GM18520 (cell line): ENCODE results near the gene ZC3H7B.
A peak's percentile ranks its signal among the peaks of the same experiment; 100 is the strongest.
"Not testable (repeated sequence)": the region's sequence is repeated elsewhere in the genome, so short reads cannot be mapped to it uniquely, and the experiment has no call there.

Source experiments
- ATAC-seq: cut with Tn5 transposase; IDR thresholded peaks from one replicate; pipeline ENCODE4 v1.9.1; 2021; ENCODE audit not compliant: unreplicated experiment

Gene ZC3H7B, protein sequence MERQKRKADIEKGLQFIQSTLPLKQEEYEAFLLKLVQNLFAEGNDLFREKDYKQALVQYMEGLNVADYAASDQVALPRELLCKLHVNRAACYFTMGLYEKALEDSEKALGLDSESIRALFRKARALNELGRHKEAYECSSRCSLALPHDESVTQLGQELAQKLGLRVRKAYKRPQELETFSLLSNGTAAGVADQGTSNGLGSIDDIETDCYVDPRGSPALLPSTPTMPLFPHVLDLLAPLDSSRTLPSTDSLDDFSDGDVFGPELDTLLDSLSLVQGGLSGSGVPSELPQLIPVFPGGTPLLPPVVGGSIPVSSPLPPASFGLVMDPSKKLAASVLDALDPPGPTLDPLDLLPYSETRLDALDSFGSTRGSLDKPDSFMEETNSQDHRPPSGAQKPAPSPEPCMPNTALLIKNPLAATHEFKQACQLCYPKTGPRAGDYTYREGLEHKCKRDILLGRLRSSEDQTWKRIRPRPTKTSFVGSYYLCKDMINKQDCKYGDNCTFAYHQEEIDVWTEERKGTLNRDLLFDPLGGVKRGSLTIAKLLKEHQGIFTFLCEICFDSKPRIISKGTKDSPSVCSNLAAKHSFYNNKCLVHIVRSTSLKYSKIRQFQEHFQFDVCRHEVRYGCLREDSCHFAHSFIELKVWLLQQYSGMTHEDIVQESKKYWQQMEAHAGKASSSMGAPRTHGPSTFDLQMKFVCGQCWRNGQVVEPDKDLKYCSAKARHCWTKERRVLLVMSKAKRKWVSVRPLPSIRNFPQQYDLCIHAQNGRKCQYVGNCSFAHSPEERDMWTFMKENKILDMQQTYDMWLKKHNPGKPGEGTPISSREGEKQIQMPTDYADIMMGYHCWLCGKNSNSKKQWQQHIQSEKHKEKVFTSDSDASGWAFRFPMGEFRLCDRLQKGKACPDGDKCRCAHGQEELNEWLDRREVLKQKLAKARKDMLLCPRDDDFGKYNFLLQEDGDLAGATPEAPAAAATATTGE

DNA sequence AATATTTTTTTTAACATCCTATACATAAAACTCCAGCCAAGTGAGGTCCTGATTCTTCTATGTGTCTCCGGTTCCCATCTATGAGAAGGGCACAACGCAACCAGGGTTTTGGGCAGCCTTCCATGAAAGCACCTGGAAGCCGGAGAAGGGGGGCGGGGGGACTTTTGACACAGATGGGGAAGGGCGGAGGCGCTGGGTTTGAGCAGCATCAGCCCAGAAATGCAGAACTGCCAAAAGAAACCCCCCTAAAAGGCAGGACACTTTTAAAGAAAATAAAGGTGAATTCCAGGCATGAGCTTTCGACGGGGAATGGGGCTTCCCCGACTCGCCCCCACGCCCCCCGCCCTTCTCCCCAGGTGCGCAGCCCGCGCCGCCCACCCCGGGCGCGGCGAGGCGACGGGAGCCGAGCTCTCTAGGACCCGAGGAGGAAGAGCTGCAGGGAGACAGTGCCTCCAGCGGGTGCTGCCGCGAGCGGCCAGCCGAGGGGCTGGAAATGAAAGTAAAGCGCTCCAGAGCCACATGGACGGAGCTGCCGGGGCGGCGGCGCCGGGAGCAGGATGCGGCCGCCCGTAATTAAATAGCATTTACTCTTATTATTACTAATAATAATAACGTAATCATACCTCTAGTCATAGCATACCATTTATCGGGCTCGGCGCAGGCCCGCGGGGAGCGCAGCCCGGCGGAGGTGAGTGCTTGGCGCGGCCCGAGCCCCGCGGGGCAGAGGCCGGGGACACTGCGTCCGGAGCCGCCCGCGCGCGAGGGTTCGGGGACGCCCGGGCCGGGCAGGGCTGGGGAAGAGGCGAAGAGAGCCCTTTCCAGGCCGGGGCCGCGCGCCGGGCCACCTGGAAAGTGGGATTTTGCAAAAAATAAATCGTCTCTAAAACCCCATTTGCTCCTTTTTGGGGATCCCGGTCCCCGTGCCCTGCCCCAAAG lies at the start of gene ZC3H7B:
Gene ZC3H7B, plus strand, starts transcription at position 441 of the 936 bp plus-strand sequence. CDS start 19,136 bp downstream, outside the sequence.
- ATAC-seq: peak; percentile 85

- ATAC-seq: no peak
Measured at GRCh38 chr22:41252365-41252764, 49.0 kb upstream of the ZC3H7B start.

DNA sequence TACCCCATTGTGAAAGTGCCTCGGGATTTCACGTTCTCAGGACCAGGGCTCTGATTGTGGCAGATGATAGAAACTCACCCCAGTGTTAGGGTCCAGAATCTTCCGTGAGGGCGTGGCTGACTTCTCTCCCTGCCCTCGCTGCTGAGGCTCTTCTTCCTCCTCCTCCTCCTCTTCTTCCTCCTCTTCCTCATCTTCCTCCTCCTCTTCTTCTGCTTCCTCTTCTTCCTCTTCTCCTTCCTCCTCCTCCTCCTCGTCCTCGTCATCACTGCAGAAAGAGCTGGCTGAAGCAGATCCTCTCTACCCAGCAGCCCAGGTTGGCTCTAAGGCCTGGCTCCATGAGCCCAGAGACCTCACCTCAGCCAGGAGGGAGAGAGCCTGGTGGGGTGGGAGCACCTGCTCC lies 47.1 kb upstream of the ZC3H7B start:
- ATAC-seq: no peak

DNA sequence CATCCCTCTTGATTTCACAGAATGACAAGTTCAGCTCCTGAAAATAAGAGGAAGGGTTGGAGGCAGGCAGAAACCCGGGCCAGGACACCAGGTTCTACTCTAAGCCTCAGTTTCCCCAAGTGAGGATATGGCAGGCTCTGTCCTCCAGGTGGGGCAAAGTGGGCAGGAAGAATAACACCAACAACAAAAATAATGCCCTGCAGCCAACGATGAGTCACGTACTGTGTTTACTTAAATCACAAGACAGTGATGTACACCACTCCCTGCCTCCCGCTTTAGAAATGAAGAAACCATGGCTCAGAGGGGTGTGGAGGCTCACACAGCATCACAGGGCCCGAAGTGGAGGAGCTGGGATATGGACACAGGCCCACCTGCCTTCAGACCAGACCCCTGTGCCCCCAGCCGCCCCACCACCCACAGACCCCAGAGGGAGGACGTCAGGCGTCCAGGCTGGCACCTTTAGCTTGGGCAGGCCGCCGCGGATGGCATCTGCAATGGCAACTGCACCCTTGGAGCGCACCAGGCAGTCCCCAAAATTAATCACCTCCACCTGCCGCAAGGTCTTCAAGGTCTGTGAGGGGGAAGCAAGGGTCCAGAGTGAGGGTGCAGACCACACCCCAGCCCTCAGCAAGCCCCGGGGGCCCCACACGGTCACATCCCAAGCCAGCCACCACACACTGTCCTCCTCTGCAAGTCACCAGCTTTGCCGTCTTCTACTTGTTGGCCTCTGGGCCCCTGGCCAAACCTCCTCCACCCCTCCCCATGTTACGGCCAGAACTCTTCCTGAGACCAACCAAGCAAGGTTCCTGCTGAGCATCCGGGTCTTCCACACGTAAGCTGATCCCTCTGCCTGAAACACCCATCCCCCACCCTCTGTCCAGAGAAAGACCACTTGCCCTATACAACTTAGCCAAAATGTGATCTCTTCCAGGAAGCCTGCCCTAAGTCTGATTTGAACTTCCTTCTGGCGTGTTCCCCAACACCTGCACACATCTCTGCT lies 44.8 kb upstream of the ZC3H7B start:
- no peak for ATAC-seq

- ATAC-seq: no peak
Measured at GRCh38 chr22:41257696-41258095, 43.6 kb upstream of the ZC3H7B start.

DNA sequence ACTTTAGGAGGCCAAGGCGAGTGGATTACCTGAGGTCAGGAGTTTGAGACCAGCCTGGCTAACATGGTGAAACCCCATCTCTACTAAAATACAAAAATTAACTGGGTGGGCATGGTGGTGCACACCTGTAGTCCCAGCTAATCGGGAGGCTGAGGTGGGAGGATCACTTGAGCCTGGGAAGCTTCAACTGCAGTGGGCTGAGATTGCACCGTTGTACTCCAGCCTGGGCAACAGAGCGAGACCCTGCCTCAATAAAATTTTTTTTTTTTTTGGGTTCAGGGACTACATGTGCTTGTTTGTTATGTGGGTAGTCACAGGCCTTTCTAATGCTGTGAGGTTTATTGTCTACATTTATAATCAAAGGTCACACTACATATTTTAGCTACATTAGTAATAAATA lies 41.6 kb upstream of the ZC3H7B start:
- ATAC-seq: not testable (repeated sequence)

- no peak for ATAC-seq
Measured at GRCh38 chr22:41260871-41261270, 40.5 kb upstream of the ZC3H7B start.

DNA sequence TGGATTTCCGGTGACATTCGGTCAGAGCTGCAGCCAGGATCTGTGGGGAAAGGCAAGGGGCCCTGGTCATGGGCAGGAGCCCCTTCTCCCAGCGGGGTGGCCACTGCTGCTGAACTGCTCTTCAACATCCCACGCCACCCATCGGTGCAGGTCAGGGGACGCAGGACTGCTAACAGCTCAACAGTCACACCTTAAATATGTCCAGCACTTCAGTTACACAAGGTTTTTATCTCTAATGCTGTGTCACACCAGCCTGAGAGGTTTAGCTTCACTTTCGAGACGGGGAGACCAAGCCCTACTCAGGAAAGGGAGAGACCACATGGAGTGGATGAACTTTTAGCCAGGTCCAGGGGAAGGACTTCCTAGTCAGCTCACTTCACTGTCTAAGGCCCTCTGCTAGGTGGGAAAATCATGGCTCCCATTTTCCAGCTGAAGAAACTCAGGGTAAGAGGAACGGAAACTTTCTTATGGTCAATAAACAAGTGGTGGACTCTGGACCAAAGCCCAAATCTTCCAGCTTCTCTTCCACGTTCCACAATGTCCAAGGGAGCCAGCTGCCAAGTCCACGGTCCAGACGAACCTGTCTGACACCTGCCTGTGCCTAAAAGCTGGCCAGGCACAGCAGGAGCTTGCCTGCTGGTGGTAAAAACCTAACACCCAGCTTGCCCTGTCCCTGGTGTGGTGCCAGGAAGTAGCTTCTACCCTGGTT lies 39.6 kb upstream of the ZC3H7B start:
- ATAC-seq: no peak

- ATAC-seq: no peak
Measured at GRCh38 chr22:41262250-41262765, 39.0 kb upstream of the ZC3H7B start.

- no peak for ATAC-seq
Measured at GRCh38 chr22:41263704-41264103, 37.6 kb upstream of the ZC3H7B start.

DNA sequence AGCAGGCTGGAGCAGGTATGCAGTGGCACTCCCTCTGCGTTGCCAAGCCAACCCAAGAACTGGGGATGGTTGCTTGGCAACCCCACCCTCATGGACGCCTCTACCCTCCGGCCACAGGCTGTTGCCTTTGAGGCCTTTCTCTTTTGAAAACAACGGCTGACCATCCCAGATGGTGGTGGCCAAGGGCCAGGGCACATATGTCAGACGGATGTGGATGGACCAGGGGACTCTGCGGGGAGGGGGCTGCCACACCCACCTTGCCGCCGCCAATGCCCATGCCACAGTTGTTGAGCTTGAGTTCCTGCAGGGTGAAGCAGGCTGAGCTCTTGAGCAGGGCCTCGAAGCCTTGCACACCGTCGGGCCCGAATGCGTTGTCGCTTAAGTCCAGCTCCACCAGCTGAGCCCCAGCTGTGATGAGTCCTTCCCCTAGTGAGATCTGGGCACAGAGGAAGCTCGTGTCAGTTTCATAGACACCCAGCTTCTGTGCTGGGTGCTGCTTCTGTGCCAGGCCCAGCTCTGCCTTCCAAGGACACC lies 36.9 kb upstream of the ZC3H7B start:
- ATAC-seq: no peak

GRCh38 chr22:41267958-41268357 lies 33.4 kb upstream of the ZC3H7B start:
- no peak for ATAC-seq

DNA sequence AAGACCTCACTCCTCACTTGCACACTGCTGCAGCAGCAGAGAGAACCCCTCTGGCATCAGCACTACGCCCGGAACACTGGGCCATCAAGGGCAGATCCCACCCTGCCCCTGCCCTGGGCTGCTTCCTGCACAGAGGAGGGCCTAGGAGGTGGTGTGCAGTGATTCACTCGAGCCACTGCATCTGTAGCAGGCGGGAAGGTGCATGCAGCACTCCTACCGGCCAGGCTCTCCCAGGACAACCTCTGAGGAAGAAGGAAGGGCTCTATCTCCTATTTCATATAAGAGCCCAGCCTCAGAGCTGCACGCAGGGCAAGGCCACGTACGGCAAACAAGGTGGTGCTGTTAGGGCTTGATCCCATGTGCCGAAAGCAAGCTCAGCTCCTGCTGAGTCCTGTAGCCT lies 29.5 kb upstream of the ZC3H7B start:
- ATAC-seq: no peak

DNA sequence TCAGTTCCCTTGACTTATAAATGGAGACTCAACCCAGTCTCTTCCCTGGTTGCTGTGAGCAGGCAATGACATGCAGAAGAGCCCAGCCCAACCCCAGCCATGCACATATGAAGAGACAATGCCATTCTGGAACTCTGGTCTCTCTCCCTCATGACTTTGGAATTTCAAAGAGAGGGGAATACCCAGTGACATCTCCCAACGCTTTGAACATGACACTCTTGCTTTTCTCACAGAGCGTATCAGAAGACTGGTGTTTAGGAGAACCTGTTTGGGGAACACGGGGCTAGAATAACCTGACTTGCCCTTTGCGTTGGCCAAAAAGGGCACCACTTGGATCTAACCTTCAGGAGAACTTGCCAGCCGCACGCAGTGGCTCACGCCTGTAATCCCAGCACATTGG lies 28.2 kb upstream of the ZC3H7B start:
- ATAC-seq: no peak

- ATAC-seq: no peak
Measured at GRCh38 chr22:41274856-41275255, 26.5 kb upstream of the ZC3H7B start.

DNA sequence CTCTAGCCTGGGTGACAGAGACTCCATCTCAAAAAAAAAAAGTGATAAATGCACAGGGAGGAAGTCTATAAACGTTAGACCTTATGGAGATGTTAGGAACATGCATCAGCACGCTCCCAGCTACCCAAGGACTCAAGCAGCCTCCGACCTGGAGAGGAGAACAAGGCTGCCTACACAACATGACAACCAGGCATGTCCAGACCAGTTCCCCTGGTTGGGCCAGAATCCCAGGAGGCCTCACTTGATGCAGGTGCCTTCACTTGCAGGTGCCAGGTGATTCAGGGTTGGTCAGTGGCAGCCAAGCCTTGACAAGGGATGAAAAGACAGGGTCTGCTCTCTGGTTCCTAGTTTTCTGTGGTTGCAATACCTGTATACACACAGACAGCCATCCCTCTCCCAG lies 21.3 kb upstream of the ZC3H7B start:
- no peak for ATAC-seq

DNA sequence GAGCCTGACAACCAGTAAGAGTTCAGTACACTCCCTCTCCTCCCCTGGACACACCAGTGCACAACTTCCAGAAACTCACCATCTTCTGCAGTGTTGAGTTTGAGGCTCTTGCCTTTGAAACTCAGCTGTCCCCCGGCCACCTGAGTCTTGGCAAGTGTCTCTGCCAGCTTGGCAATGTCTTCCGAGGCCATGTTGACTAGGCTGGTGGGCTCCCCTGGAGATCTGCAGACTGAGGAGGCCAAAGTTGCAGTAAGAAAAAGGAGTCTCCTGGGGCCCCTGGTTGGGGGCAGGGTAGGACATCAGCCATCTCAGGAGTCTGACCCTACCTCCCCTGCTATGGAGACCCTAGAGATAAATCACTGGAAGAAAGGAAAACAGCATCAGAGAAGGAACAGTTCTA lies 20.5 kb upstream of the ZC3H7B start:
- ATAC-seq: no peak

- no peak for ATAC-seq
Measured at GRCh38 chr22:41284465-41284864, 16.9 kb upstream of the ZC3H7B start.
